Keratinocyte (primary cell): ENCODE results near the gene RAB12. TPM values are rescaled to one million over a fixed set of nuclear protein-coding genes. Genes with fewer than 3 reads are reported as not detected.
A peak's percentile ranks its signal among the peaks of the same experiment; 100 is the strongest.

Experiments used
- DNase-seq: peaks from one replicate; pipeline ENCODE4 v3.0.0-alpha.2; 2011; ENCODE audit warnings: low read depth, missing footprints, low spot score
- FAIRE-seq: peaks from 2 replicates; lab custom pipeline; 2011; peaks lifted over from hg19 to GRCh38; lab: Jason Lieb, UNC
- H2AFZ ChIP-seq: 2 replicates; pipeline ENCODE4 v1.6.0; 2012; ENCODE audit warnings: low read length, control low read depth, inconsistent platforms; ENCODE audit not compliant: control insufficient read depth
- H3K27ac ChIP-seq: 2 replicates; pipeline ENCODE4 v1.5.1; 2011; ENCODE audit warnings: low read length; ENCODE audit not compliant: control insufficient read depth, insufficient read depth
- H3K27me3 ChIP-seq: 3 replicates; pipeline ENCODE4 v1.6.0; 2011; ENCODE audit warnings: low read length; ENCODE audit not compliant: control insufficient read depth, insufficient read depth; ENCODE audit errors: extremely low read depth
- H3K36me3 ChIP-seq, 2 experiments: 2 replicates in 1 of 2; 3 replicates in 1 of 2; pipeline ENCODE4 v1.5.1; 2011; ENCODE audit warnings: low read length in 2 of 2, mild to moderate bottlenecking in 1 of 2; ENCODE audit not compliant: control insufficient read depth in 2 of 2, insufficient read depth in 2 of 2; ENCODE audit errors: extremely low read depth in 1 of 2
- H3K4me1 ChIP-seq: 3 replicates; pipeline ENCODE4 v1.5.1; 2011; ENCODE audit warnings: low read length; ENCODE audit not compliant: control insufficient read depth, insufficient read depth; ENCODE audit errors: extremely low read depth
- H3K4me2 ChIP-seq: 3 replicates; pipeline ENCODE4 v1.6.0; 2011; ENCODE audit warnings: low read depth, low read length; ENCODE audit not compliant: control insufficient read depth, insufficient read depth; ENCODE audit errors: extremely low read depth
- H3K4me3 ChIP-seq, 3 experiments: fragments of 200-600 bp in 1 of 3; sonication (generic) in 1 of 3; 2 replicates in 2 of 3; 3 replicates in 1 of 3; pipeline ENCODE4 v1.5.1; 2011 to 2016; ENCODE audit warnings: low read length in 3 of 3, mild to moderate bottlenecking in 3 of 3, control low read depth in 2 of 3, inconsistent platforms in 1 of 3, low read depth in 1 of 3, mixed read lengths in 1 of 3, mixed run types in 1 of 3, moderate library complexity in 1 of 3; ENCODE audit not compliant: control insufficient read depth in 2 of 3, insufficient read depth in 2 of 3; ENCODE audit errors: extremely low read depth in 1 of 3
- H3K79me2 ChIP-seq: 2 replicates; pipeline ENCODE4 v1.6.0; 2012; ENCODE audit warnings: low read length; ENCODE audit not compliant: control insufficient read depth, insufficient read depth
- H3K9ac ChIP-seq: 3 replicates; pipeline ENCODE4 v1.6.0; 2011; ENCODE audit warnings: low read length; ENCODE audit not compliant: control insufficient read depth, insufficient read depth; ENCODE audit errors: extremely low read depth
- H3K9me1 ChIP-seq: 3 replicates; pipeline ENCODE4 v1.6.0; 2011; ENCODE audit warnings: low read length; ENCODE audit not compliant: control insufficient read depth, insufficient read depth; ENCODE audit errors: extremely low read depth
- H3K9me3 ChIP-seq: 2 replicates; pipeline ENCODE4 v1.5.1; 2012; ENCODE audit warnings: low read depth, low read length; ENCODE audit not compliant: control insufficient read depth
- H4K20me1 ChIP-seq: 3 replicates; pipeline ENCODE4 v1.6.0; 2011; ENCODE audit warnings: low read length; ENCODE audit not compliant: control insufficient read depth, insufficient read depth; ENCODE audit errors: extremely low read depth
- EZH2 ChIP-seq: IDR thresholded peaks from one replicate; pipeline ENCODE4 v1.6.1; 2012; ENCODE audit warnings: inconsistent platforms, mild to moderate bottlenecking, low read length, moderate library complexity
- dilution Hi-C: fragments of 300-500 bp; cut with MboI; formaldehyde crosslinking; loops from one replicate; pipeline ENCODE4 v1.7.0; 2020; ENCODE audit warnings: low sequenced_read_pairs; ENCODE audit not compliant: extremely low pct_ligation_motif_present
- polyA plus RNA-seq, 5 experiments: library from polyadenylated mRNA; depleted of rRNA in 3 of 5; stranded (reverse) in 3 of 5; stranded (forward) in 1 of 5; unstranded in 1 of 5; fragments of >200 nt; gene quantifications; 1 replicate in 1 of 5; 2 replicates in 3 of 5; 3 replicates in 1 of 5; pipeline versions ENCODE4 v1.2.1 to v1.2.3, GENCODE V29; 2011 to 2012; ENCODE audit warnings: missing spikeins in 2 of 5, low read depth in 1 of 5, low replicate concordance in 1 of 5
- TF ChIP-seq, protein P1 (sequence below), 3 experiments: IDR thresholded peaks in 1 of 3; conservative IDR thresholded peaks in 1 of 3; optimal IDR thresholded peaks in 1 of 3; 2 replicates in 2 of 3; 3 replicates in 1 of 3; pipeline versions ENCODE3 to v1.5.1; 2011; ENCODE audit warnings: low read length in 3 of 3, mild to moderate bottlenecking in 3 of 3, moderate library complexity in 2 of 3, control low read depth in 1 of 3, inconsistent platforms in 1 of 3; ENCODE audit not compliant: insufficient read depth in 2 of 3; ENCODE audit errors: extremely low read depth in 1 of 3

The RAB12 gene
- polyA plus RNA-seq, 1 donor (not counting 4 experiments of a cell fraction or from before 2014, with no cell fraction given), result 46.4 TPM

DNA sequence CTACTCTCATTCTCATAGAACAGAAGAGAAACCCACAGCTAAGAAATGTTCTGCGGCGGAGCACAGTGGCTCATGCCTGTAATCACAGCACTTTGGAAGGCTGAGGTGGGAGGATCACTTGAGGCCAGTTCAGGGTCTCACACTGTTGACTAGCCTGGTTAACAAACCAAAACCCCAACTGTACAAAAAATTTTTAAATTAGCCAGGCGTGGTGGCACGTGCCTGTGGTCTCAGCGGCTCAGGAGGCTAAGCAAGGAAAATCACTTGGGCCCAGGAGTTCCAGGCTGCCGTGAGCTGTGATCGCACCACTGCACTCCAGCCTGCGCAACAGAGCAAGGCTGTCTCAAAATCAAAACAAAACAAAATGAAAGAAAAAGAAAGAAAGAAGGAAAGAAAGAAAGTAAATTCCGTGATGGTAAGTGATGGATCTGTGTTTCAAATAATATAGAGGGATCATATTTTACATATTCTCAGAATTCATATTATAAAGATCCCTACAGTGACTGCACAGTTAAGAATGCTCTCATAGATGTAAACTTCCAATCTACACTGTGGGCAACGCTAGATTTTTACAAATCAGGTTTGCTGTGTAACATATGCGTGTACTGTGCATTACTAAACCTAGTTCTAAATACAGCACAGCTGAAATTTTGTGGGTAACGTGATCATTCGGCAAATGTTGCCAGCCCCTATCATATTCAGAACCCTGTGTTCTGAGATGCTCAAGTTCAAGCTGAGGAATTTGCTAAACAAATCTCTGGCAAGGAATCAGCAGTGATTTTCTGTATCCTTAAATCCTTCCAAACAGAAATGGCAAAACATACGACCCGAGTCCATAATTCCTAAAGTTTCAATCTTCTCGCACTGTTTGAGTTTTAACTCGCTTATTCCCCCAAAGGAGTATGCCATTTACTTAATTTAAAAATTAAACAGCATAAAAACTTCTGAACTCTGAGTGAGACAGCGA is 1.2 kb upstream of the RAB12 start:
- Histone ChIP-seq H4K20me1 (peaks cover 7% of the 10 kb centered on the region), H3K9me1 (no peaks in the 10 kb centered on the region), H3K9me3 (no peaks in the 10 kb centered on the region), H3K4me3 (peak overlapping the region; percentile 76 to 93 (median 81)), H3K9ac (peak overlapping the region; percentile 69), H3K27me3 (no peaks in the 10 kb centered on the region), H3K79me2 (peaks cover 35% of the 10 kb centered on the region), H3K36me3 (no peaks in the 10 kb centered on the region), H3K4me2 (peak overlapping the region; percentile 98), H2AFZ (peak overlapping the region; percentile 94), H3K4me1 (peaks cover 32% of the 10 kb centered on the region), H3K27ac (peak overlapping the region; percentile 59)
- TF ChIP-seq, protein P1, sequence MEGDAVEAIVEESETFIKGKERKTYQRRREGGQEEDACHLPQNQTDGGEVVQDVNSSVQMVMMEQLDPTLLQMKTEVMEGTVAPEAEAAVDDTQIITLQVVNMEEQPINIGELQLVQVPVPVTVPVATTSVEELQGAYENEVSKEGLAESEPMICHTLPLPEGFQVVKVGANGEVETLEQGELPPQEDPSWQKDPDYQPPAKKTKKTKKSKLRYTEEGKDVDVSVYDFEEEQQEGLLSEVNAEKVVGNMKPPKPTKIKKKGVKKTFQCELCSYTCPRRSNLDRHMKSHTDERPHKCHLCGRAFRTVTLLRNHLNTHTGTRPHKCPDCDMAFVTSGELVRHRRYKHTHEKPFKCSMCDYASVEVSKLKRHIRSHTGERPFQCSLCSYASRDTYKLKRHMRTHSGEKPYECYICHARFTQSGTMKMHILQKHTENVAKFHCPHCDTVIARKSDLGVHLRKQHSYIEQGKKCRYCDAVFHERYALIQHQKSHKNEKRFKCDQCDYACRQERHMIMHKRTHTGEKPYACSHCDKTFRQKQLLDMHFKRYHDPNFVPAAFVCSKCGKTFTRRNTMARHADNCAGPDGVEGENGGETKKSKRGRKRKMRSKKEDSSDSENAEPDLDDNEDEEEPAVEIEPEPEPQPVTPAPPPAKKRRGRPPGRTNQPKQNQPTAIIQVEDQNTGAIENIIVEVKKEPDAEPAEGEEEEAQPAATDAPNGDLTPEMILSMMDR (optimal IDR thresholded peaks at IDR 0.05 in 1 of 3, IDR thresholded peaks at IDR 0.05 in 1 of 3, conservative IDR thresholded peaks at IDR 0.05 in 1 of 3; ENCODE audit: extremely low read depth in 1 of 3, insufficient read depth in 2 of 3, low read length in 3 of 3), result no peak
- TF ChIP-seq EZH2, result no peak
- FAIRE-seq (no peak), DNase-seq (no peak)
- dilution Hi-C loops, result no loop called here

DNA sequence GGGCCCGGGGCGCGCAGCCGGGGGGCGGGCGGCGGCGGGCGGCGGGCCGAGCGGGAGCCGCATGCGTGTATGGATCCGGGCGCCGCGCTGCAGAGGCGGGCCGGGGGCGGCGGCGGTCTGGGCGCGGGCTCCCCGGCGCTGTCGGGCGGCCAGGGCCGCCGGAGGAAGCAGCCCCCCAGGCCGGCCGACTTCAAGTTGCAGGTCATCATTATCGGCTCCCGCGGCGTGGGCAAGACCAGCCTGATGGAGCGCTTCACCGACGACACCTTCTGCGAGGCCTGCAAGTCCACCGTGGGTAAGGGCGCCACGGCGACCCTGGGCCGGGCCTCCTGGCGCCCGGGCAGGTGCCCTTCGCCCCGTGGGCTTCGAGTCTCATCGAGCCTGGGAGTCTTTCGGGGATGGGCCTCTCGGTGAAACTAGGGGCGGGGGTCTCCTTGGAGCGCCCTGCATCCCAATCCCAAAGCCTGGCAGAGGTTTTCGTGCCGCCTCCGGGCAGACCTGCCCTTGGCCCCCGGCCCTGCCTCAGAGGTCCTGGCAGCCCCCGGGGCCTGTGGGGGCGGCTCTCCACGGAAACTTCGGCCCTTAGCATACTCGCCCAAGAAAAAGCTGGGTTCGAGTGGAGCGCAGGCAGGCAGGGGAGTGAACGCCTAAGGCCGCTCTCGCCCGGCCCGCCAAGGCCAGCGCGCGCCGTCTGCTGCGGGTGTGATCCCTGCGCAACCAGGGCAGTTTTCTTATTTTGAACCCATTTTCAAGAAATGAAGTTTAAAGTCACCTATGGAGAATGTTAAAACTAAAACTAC is 622 bp downstream of the RAB12 start:
- dilution Hi-C loops, result no loop called here

More for the DNA sequence above, 622 bp downstream of the RAB12 start:
- FAIRE-seq, result no peak
- Histone ChIP-seq H3K4me2 (peak overlapping the region; percentile 67), H3K9me3 (no peaks in the 10 kb centered on the region), H3K4me3 (peak overlapping the region; percentile 66 to 93 (median 90)), H3K4me1 (peaks cover 38% of the 10 kb centered on the region), H3K9ac (peak overlapping the region; percentile 90), H3K27me3 (no peaks in the 10 kb centered on the region), H3K36me3 (no peaks in the 10 kb centered on the region), H3K9me1 (no peaks in the 10 kb centered on the region), H2AFZ (no peak overlapping the region), H3K79me2 (peaks cover 52% of the 10 kb centered on the region), H4K20me1 (peaks cover 9% of the 10 kb centered on the region), H3K27ac (peak overlapping the region; percentile 80)
- DNase-seq, result no peak
- no peak for TF ChIP-seq EZH2
- TF ChIP-seq, protein P1 (optimal IDR thresholded peaks at IDR 0.05 in 1 of 3, IDR thresholded peaks at IDR 0.05 in 1 of 3, conservative IDR thresholded peaks at IDR 0.05 in 1 of 3; ENCODE audit: extremely low read depth in 1 of 3, insufficient read depth in 2 of 3, low read length in 3 of 3), result no peak
